Loucy (cell line): Measurements from ENCODE around the gene FGF8.

Experiments
- H2AFZ ChIP-seq: fragments of 200-600 bp; sonication (generic); 2 replicates; pipeline ENCODE4 v1.6.0; 2016; ENCODE audit warnings: antibody characterized with exemption, mild to moderate bottlenecking, low read length, moderate library complexity
- H3F3A ChIP-seq: fragments of 200-600 bp; 2 replicates; pipeline ENCODE4 v1.6.0; 2016; ENCODE audit warnings: antibody characterized with exemption, low read depth, mild to moderate bottlenecking
- H3K27me3 ChIP-seq: fragments of 200-600 bp; sonication (generic); 2 replicates; pipeline ENCODE4 v1.6.1; 2014; ENCODE audit warnings: low read length, mild to moderate bottlenecking; ENCODE audit not compliant: insufficient read depth, poor library complexity, severe bottlenecking
- H3K36me3 ChIP-seq: fragments of 200-600 bp; sonication (generic); 2 replicates; pipeline ENCODE4 v1.6.1; 2016; ENCODE audit warnings: low read length; ENCODE audit not compliant: insufficient read depth
- H3K4me1 ChIP-seq: fragments of 200-600 bp; sonication (generic); 2 replicates; pipeline ENCODE4 v1.5.1; 2014; ENCODE audit warnings: low read length, mild to moderate bottlenecking; ENCODE audit not compliant: insufficient read depth, poor library complexity, severe bottlenecking
- H3K4me2 ChIP-seq: fragments of 200-600 bp; sonication (generic); 2 replicates; pipeline ENCODE4 v1.6.0; 2014; ENCODE audit warnings: antibody characterized with exemption, low read length, low read depth, mild to moderate bottlenecking; ENCODE audit not compliant: poor library complexity, severe bottlenecking
- H3K4me3 ChIP-seq: fragments of 200-600 bp; sonication (generic); 2 replicates; pipeline ENCODE4 v1.5.1; 2014; ENCODE audit warnings: low read length, mild to moderate bottlenecking, mixed read lengths; ENCODE audit not compliant: poor library complexity, severe bottlenecking
- H3K79me2 ChIP-seq: fragments of 200-600 bp; sonication (generic); 2 replicates; pipeline ENCODE4 v1.6.1; 2014; ENCODE audit warnings: low read length; ENCODE audit not compliant: insufficient read depth
- H3K9ac ChIP-seq: fragments of 200-600 bp; sonication (generic); 2 replicates; pipeline ENCODE4 v1.6.0; 2014; ENCODE audit warnings: mild to moderate bottlenecking, low read depth, low read length, moderate library complexity; ENCODE audit not compliant: poor library complexity, severe bottlenecking
- H3K9me2 ChIP-seq: fragments of 200-600 bp; sonication (generic); replicated peaks from 2 replicates; pipeline ENCODE4 v1.6.1; 2016; ENCODE audit warnings: low read depth, low read length, mixed read lengths
- H3K9me3 ChIP-seq: fragments of 200-600 bp; sonication (generic); 2 replicates; pipeline ENCODE4 v1.6.1; 2014; ENCODE audit warnings: mild to moderate bottlenecking, antibody characterized with exemption, low read length, low read depth; ENCODE audit not compliant: insufficient read depth
- H4K20me1 ChIP-seq: fragments of 200-600 bp; sonication (generic); 2 replicates; pipeline ENCODE4 v1.6.0; 2014; ENCODE audit warnings: antibody characterized with exemption, low read length, mild to moderate bottlenecking; ENCODE audit not compliant: insufficient read depth, poor library complexity, severe bottlenecking
- CTCF ChIP-seq: fragments of 200-600 bp; sonication (generic); conservative IDR thresholded peaks from 2 replicates; pipeline ENCODE4 v1.5.1; 2014; ENCODE audit warnings: mild to moderate bottlenecking, antibody characterized with exemption, low read length
- EZH2phosphoT487 ChIP-seq: fragments of 200-600 bp; IDR thresholded peaks from 2 replicates; pipeline ENCODE4 v1.6.1; 2018; ENCODE audit warnings: antibody characterized with exemption, mild to moderate bottlenecking, moderate library complexity, borderline replicate concordance

FGF8 gene

DNA sequence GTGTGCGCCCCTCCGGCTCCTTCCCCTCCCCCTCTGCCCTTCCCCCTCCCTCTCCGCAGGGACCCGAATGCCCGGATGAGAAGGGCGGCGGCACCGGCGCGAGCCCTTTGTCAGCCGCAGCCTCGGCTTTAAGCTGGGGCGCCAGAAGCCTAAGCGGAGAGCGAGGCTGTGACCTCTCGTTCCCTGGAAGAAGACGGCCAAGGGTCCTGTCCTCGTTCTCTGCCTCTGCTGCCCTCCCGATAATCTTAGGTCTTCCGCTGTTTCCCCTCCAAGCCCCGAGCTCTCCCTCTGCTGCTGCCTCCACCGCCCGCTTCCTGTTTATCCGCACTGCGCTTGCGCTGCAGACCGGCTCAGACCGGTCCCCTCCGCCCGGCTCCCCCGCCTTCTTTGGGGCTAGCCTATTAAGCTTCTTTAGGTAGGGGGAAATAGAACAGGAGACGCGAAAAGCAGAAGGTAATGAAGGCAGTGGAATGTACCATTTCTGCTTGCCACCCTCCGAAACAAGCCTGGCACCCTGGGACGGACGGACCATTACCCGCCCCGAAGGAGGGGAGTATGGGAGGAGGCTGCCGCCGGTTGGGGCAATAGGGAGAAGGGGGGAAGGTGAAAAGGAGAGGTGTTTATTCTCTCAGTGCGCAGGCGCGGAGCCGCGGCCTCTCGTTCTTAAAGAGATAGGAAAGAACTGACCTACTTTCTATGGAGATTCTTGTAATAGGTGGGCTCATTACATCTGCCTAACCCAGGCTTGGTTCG lies 42.4 kb upstream of the FGF8 start, which contains the start of gene OGA:
Gene OGA (minus strand): TSS at position 326 of the 753 bp plus-strand sequence. CDS start 422 bp downstream, outside the sequence.
- H3K9me3 ChIP-seq: no peaks in the 10 kb centered on the region
- peaks cover 64% of the 10 kb centered on the region for H3K79me2 ChIP-seq

GRCh38 chr10:101817337-101818118 lies 41.6 kb upstream of the FGF8 start:
- Histone ChIP-seq H3F3A (no peaks in the 10 kb centered on the region), H3K9me3 (no peaks in the 10 kb centered on the region), H4K20me1 (peaks cover 56% of the 10 kb centered on the region), H3K36me3 (peaks cover 7% of the 10 kb centered on the region; the same call in 1 of the 2 replicates), H3K9ac (peak overlapping the region; percentile 91), H3K4me2 (peak overlapping the region; percentile 100), H3K79me2 (peaks cover 72% of the 10 kb centered on the region), H3K4me1 (peaks cover 56% of the 10 kb centered on the region), H2AFZ (no peak overlapping the region), H3K9me2 (no peaks in the 10 kb centered on the region), H3K4me3 (peak overlapping the region; percentile 98), H3K27me3 (no peaks in the 10 kb centered on the region)
- TF ChIP-seq EZH2phosphoT487 (no peak), CTCF (no peak)

More for the DNA sequence above, 42.4 kb upstream of the FGF8 start, which contains the start of gene OGA:
- H2AFZ ChIP-seq: peak within 1 kb of the TSS; percentile 86
- H3K4me1 ChIP-seq: peaks cover 51% of the 10 kb centered on the region
- no peaks in the 10 kb centered on the region for H3K27me3 ChIP-seq
- H3K9me2 ChIP-seq: no peaks in the 10 kb centered on the region
- peak within 1 kb of the TSS; percentile 100 for H3K4me2 ChIP-seq
- peak within 1 kb of the TSS; percentile 98 for H3K4me3 ChIP-seq
- no peaks in the 10 kb centered on the region for H3F3A ChIP-seq
- TF ChIP-seq EZH2phosphoT487: no peak
- no peak for TF ChIP-seq CTCF
- peaks cover 48% of the 10 kb centered on the region for H4K20me1 ChIP-seq
- peak within 1 kb of the TSS; percentile 91 for H3K9ac ChIP-seq
- no peaks in the 10 kb centered on the region for H3K36me3 ChIP-seq

- Histone ChIP-seq H3K27me3 (no peaks in the 10 kb centered on the region), H3K9ac (peak overlapping the region; percentile 91), H3K79me2 (peaks cover 78% of the 10 kb centered on the region), H3K9me2 (no peaks in the 10 kb centered on the region), H3F3A (no peaks in the 10 kb centered on the region), H3K9me3 (no peaks in the 10 kb centered on the region), H3K36me3 (peaks cover 12% of the 10 kb centered on the region; the same call in 1 of the 2 replicates), H3K4me3 (peak overlapping the region; percentile 98), H4K20me1 (peaks cover 62% of the 10 kb centered on the region), H3K4me2 (peak overlapping the region; percentile 100), H3K4me1 (peaks cover 56% of the 10 kb centered on the region), H2AFZ (no peak overlapping the region)
- TF ChIP-seq CTCF: no peak
- no peak for TF ChIP-seq EZH2phosphoT487
Observed at GRCh38 chr10:101816913-101817336, 41.0 kb upstream of the FGF8 start.
